ENCODE data around the gene SPACA4.

- TF ChIP-seq CTCF (IDR thresholded peaks at IDR 0.05) (no peak), EP300 (IDR thresholded peaks at IDR 0.05) (no peak)
Measured at GRCh38 chr19:48560095-48560530, 46.4 kb upstream of the SPACA4 start.

Data from esophagus muscularis mucosa (tissue), 3 donors.